ENCODE measurements around the gene TAB2. TPM values are rescaled to one million over a fixed set of nuclear protein-coding genes. Genes with fewer than 3 reads are reported as not detected.

Gene TAB2
- total RNA-seq, 4 donors from 2014 or later: 63.7 to 73.5 (median 69.2) TPM

DNA sequence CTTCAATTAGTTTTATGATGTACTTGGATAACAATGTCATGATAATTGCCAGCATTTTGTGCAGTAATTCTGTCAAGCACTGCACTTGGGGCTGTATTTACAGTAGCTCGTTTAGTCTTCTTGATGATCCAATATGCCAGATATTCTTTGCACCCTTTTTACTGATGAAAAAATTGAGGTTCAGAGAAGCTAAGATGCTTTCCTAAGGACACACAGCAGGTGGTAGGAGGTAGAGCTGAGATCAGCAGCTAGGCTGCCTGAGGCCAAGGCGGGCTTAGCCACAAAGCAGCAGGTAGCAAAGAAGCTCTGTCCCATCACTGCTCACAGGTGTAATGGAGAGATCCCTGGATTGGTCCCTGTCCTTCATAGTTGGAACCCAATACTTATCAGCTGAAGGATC is 115.9 kb downstream of the TAB2 start:
- no peak for TF ChIP-seq CTCF (IDR thresholded peaks at IDR 0.05 in 4 of 5, conservative IDR thresholded peaks at IDR 0.05 in 1 of 5)
- no peak for TF ChIP-seq POLR2A (IDR thresholded peaks at IDR 0.05)
- no peak overlapping the region for H3K4me3 ChIP-seq
- no peaks in the 10 kb centered on the region for H3K9me3 ChIP-seq
- ATAC-seq (no peak), DNase-seq (no peak)
- no peak overlapping the region for H3K27ac ChIP-seq
- intact Hi-C loops (cut with DNase I; ENCODE audit: low total_unique reads) (no loop called here), in situ Hi-C loops (cut with MboI; ENCODE audit: low sequenced_read_pairs in 4 of 4) (loop anchor here in 3 of 4 donors (5.0 to 10.0 kb wide), 3 partner anchors 351 to 859 kb away; no protein-coding TSS in a partner anchor)
- H3K27me3 ChIP-seq: no peaks in the 10 kb centered on the region
- peaks cover 0 to 2% of the 10 kb centered on the region in 2 donors for H3K4me1 ChIP-seq
- H3K36me3 ChIP-seq: no peaks in the 10 kb centered on the region

- intact Hi-C loops (cut with DNase I; ENCODE audit: low total_unique reads): no loop called here
- H3K36me3 ChIP-seq: no peaks in the 10 kb centered on the region
- no peak overlapping the region for H3K27ac ChIP-seq
- ATAC-seq (no peak), DNase-seq (no peak)
- no peak overlapping the region for H3K4me3 ChIP-seq
- H3K4me1 ChIP-seq: peaks cover 0 to 2% of the 10 kb centered on the region in 2 donors
- TF ChIP-seq CTCF (IDR thresholded peaks at IDR 0.05 in 4 of 5, conservative IDR thresholded peaks at IDR 0.05 in 1 of 5): no peak
- no peak for TF ChIP-seq POLR2A (IDR thresholded peaks at IDR 0.05)
- in situ Hi-C loops (cut with MboI; ENCODE audit: low sequenced_read_pairs in 4 of 4): loop anchor here in 3 of 4 donors (5.0 to 10.0 kb wide), 3 partner anchors 352 to 859 kb away; no protein-coding TSS in a partner anchor
- no peaks in the 10 kb centered on the region for H3K27me3 ChIP-seq
- no peaks in the 10 kb centered on the region for H3K9me3 ChIP-seq
Observed at GRCh38 chr6:149433881-149434280, 116.4 kb downstream of the TAB2 start.

DNA sequence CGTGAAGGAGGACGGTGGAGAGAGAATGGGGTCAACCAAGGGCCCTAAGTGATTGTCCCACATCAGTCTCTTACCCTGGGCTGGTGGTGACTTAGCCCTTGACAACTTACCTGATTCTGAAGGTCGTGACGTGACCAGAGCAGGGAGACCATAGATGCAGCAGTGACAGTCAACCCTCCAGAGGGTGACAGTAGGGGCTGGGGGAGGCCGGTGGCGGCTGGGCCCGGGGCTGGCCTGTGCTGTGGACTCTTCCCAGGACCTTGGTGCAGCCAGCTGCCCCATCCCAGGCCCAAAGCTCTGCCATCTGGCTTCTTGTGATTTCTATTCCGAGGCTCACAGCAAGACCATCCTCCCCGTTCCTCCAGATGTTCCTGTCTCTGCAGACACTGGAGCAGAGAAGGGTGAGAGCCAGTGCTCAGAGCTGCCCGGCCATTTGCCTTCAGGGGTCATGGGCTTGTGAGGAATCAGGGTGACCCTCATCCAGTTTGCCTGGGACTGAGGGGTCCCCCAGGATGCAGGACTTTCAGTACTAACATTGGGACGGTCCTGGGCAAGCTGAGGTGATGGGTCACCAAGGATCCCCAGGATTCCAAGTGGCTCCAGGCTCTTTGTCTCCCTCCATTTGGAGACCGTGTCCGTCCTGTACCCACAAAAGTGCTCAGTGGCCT is 118.5 kb downstream of the TAB2 start:
- no peak for ATAC-seq
- in situ Hi-C loops (cut with MboI; ENCODE audit: low sequenced_read_pairs in 4 of 4): loop anchor here in 2 of 4 donors (5.0 to 10.0 kb wide), 2 partner anchors 354 to 861 kb away; no protein-coding TSS in a partner anchor

GRCh38 chr6:149436647-149437046 is 119.1 kb downstream of the TAB2 start:
- Histone ChIP-seq H3K4me3 (no peak overlapping the region), H3K36me3 (no peaks in the 10 kb centered on the region), H3K4me1 (peaks cover 0 to 2% of the 10 kb centered on the region in 2 donors), H3K9me3 (no peaks in the 10 kb centered on the region), H3K27me3 (no peaks in the 10 kb centered on the region), H3K27ac (no peak overlapping the region)
- DNase-seq (no peak), ATAC-seq (no peak)
- intact Hi-C loops (cut with DNase I; ENCODE audit: low total_unique reads) (loop anchor here (5.0 kb wide), 1 partner anchor 81 kb away; no protein-coding TSS in a partner anchor), in situ Hi-C loops (cut with MboI; ENCODE audit: low sequenced_read_pairs in 4 of 4) (loop anchor here in 2 of 4 donors (5.0 to 10.0 kb wide), 2 partner anchors 354 to 862 kb away; no protein-coding TSS in a partner anchor)
- TF ChIP-seq POLR2A (IDR thresholded peaks at IDR 0.05) (no peak), CTCF (IDR thresholded peaks at IDR 0.05 in 4 of 5, conservative IDR thresholded peaks at IDR 0.05 in 1 of 5) (no peak)

More for the DNA sequence above, 118.5 kb downstream of the TAB2 start:
- Histone ChIP-seq H3K27me3 (no peaks in the 10 kb centered on the region), H3K4me3 (no peak overlapping the region), H3K9me3 (no peaks in the 10 kb centered on the region), H3K27ac (no peak overlapping the region), H3K36me3 (no peaks in the 10 kb centered on the region), H3K4me1 (peaks cover 0 to 2% of the 10 kb centered on the region in 2 donors)
- DNase-seq: no peak
- TF ChIP-seq POLR2A (IDR thresholded peaks at IDR 0.05) (no peak), CTCF (IDR thresholded peaks at IDR 0.05 in 4 of 5, conservative IDR thresholded peaks at IDR 0.05 in 1 of 5) (no peak)
- intact Hi-C loops (cut with DNase I; ENCODE audit: low total_unique reads): loop anchor here (5.0 kb wide), 1 partner anchor 81 kb away; no protein-coding TSS in a partner anchor
